IPS-18a (cell line): Measurements from ENCODE around the gene MX2.

Experiments used
- H3K27ac ChIP-seq: one replicate; pipeline ENCODE4 v1.5.1; 2013; ENCODE audit warnings: low read length
- H3K27me3 ChIP-seq: one replicate; pipeline ENCODE4 v1.6.1; 2013; ENCODE audit warnings: mild to moderate bottlenecking, low read length; ENCODE audit not compliant: control insufficient read depth, insufficient read depth
- H3K36me3 ChIP-seq: one replicate; pipeline ENCODE4 v1.6.1; 2013; ENCODE audit warnings: low read depth, low read length; ENCODE audit not compliant: control insufficient read depth
- H3K4me1 ChIP-seq: one replicate; pipeline ENCODE4 v1.6.1; 2013; ENCODE audit warnings: low read depth, low read length; ENCODE audit not compliant: control insufficient read depth
- H3K4me3 ChIP-seq: one replicate; pipeline ENCODE4 v1.5.1; 2013; ENCODE audit warnings: low read length
- H3K9ac ChIP-seq: one replicate; pipeline ENCODE4 v1.6.1; 2013; ENCODE audit warnings: mild to moderate bottlenecking, low read length, moderate library complexity
- H3K9me3 ChIP-seq: one replicate; pipeline ENCODE4 v1.6.1; 2013; ENCODE audit warnings: low read depth, low read length; ENCODE audit not compliant: control insufficient read depth

MX2 gene

GRCh38 chr21:41453198-41453597, 91.4 kb downstream of the MX2 start:
- no peaks in the 10 kb centered on the region for H3K27me3 ChIP-seq
- H3K4me3 ChIP-seq = no peak overlapping the region
- H3K27ac ChIP-seq = no peak overlapping the region
- no peak overlapping the region for H3K9ac ChIP-seq
- peaks cover 12% of the 10 kb centered on the region for H3K4me1 ChIP-seq
- no peaks in the 10 kb centered on the region for H3K36me3 ChIP-seq
- H3K9me3 ChIP-seq = no peaks in the 10 kb centered on the region

DNA sequence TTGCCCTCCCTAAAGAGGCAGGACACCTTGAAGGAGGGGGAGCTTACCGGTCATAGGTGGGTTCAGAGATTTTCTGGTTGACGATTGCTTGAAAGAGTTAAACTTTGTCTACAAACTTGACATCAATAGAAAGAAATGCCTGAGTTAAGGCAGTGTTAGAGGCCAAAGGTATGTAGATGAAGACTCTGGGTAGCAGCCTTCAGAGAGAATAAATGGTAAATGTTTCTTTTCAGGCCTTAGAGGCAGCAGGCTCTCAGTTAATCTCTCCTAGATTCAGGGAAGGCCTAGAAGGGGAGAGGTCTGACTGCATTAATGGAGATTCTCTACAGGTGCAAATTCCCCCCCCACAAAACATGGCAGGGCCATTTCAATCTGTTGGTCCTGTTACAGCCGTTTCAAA, 91.9 kb downstream of the MX2 start:
- Histone ChIP-seq H3K36me3 (no peaks in the 10 kb centered on the region), H3K27ac (no peak overlapping the region), H3K9ac (no peak overlapping the region), H3K9me3 (no peaks in the 10 kb centered on the region), H3K4me1 (peaks cover 12% of the 10 kb centered on the region), H3K4me3 (no peak overlapping the region), H3K27me3 (no peaks in the 10 kb centered on the region)

DNA sequence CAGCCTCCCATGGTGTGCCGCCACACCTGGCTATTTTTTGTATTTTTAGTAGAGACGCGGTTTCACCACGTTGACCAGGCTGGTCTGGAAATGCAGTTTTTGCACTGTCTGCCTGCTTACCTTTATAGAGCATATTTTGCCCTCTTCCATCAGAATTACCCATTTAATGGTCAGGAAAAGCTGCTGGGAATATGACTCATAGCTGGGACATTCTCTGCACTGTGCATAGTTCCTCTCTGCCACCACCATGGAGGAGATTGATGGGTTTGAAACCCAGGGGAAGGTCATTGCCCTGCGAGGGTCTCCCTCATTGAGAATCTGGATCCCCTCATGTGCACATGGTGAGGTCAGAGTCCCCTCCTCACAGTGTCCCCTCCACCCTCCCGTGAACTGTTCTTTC, 96.3 kb downstream of the MX2 start:
- Histone ChIP-seq H3K27ac (no peak overlapping the region), H3K4me1 (peaks cover 16% of the 10 kb centered on the region), H3K9ac (no peak overlapping the region), H3K9me3 (no peaks in the 10 kb centered on the region), H3K4me3 (no peak overlapping the region), H3K36me3 (no peaks in the 10 kb centered on the region), H3K27me3 (no peaks in the 10 kb centered on the region)

GRCh38 chr21:41458559-41458958, 96.7 kb downstream of the MX2 start:
- Histone ChIP-seq H3K36me3 (no peaks in the 10 kb centered on the region), H3K27me3 (no peaks in the 10 kb centered on the region)

More at GRCh38 chr21:41458559-41458958, 96.7 kb downstream of the MX2 start:
- Histone ChIP-seq H3K9ac (no peak overlapping the region), H3K4me3 (no peak overlapping the region), H3K4me1 (peaks cover 14% of the 10 kb centered on the region), H3K9me3 (no peaks in the 10 kb centered on the region), H3K27ac (no peak overlapping the region)
